Erythroblast (primary cell): Measurements from ENCODE around the gene HCCS.

ENCODE experiments used
- DNase-seq, 2 experiments: peaks; one replicate each; lab custom pipeline; 2025; lab: John Stamatoyannopoulos, UW
- GATA1 ChIP-seq: IDR thresholded peaks from 2 replicates; pipeline ENCODE4 v1.6.1; 2011; ENCODE audit warnings: low read depth, mild to moderate bottlenecking, control low read depth, low read length, moderate library complexity
- POLR2A ChIP-seq: IDR thresholded peaks from 2 replicates; pipeline ENCODE4 v1.6.1; 2011; ENCODE audit warnings: mild to moderate bottlenecking, low read length

The HCCS gene

GRCh38 chrX:11137543-11138139 is 26.5 kb downstream of the HCCS start:
- peak; percentile 41 to 67 for DNase-seq
- TF ChIP-seq POLR2A = no peak
- no peak for TF ChIP-seq GATA1

- TF ChIP-seq GATA1 (no peak), POLR2A (no peak)
- no peak for DNase-seq
Observed at GRCh38 chrX:11138498-11139390, 27.6 kb downstream of the HCCS start.

- TF ChIP-seq GATA1 (no peak), POLR2A (no peak)
- peak; percentile 79 to 88 for DNase-seq
Observed at GRCh38 chrX:11143931-11144678, 33.0 kb downstream of the HCCS start.

GRCh38 chrX:11146411-11146810 is 35.3 kb downstream of the HCCS start:
- no peak for DNase-seq
- TF ChIP-seq GATA1 (no peak), POLR2A (no peak)

- no peak for TF ChIP-seq POLR2A
- no peak for TF ChIP-seq GATA1
- no peak for DNase-seq
Observed at GRCh38 chrX:11148401-11148800, 37.3 kb downstream of the HCCS start.

- DNase-seq = peak; percentile 58 to 85
- TF ChIP-seq GATA1 = no peak
- TF ChIP-seq POLR2A = no peak
Observed at GRCh38 chrX:11151799-11152559, 40.8 kb downstream of the HCCS start.

GRCh38 chrX:11159149-11159548 is 48.0 kb downstream of the HCCS start:
- TF ChIP-seq GATA1 = no peak
- TF ChIP-seq POLR2A = no peak
- peak; percentile 16 to 53 for DNase-seq

GRCh38 chrX:11164433-11164832 is 53.3 kb downstream of the HCCS start:
- no peak for DNase-seq
- TF ChIP-seq POLR2A (no peak), GATA1 (no peak)

- DNase-seq = no peak
- TF ChIP-seq POLR2A (no peak), GATA1 (no peak)
Observed at GRCh38 chrX:11171956-11172355, 60.8 kb downstream of the HCCS start.

GRCh38 chrX:11172415-11172814 is 61.3 kb downstream of the HCCS start:
- no peak for DNase-seq
- no peak for TF ChIP-seq POLR2A
- TF ChIP-seq GATA1 = no peak
